Colonic mucosa (tissue), 4 donors: ENCODE results near the gene OPCML. TPM values are rescaled to one million over a fixed set of nuclear protein-coding genes. Genes with fewer than 3 reads are reported as not detected.

Experiments
- DNase-seq: peaks from one replicate; pipeline ENCODE4 v3.0.0-alpha.2; 2020
- H3K27ac ChIP-seq: fragments of 200-600 bp; one replicate; pipeline ENCODE4 v1.8.0; 2021
- H3K27me3 ChIP-seq: fragments of 200-600 bp; one replicate; pipeline ENCODE4 v1.8.0; 2021
- H3K36me3 ChIP-seq: fragments of 200-600 bp; one replicate; pipeline ENCODE4 v1.8.0; 2021
- H3K4me1 ChIP-seq: fragments of 200-600 bp; one replicate; pipeline ENCODE4 v1.8.0; 2021; ENCODE audit warnings: mild to moderate bottlenecking
- H3K4me3 ChIP-seq: fragments of 200-600 bp; one replicate; pipeline ENCODE4 v1.8.0; 2021
- H3K9ac ChIP-seq, 2 donors: one replicate each; pipeline ENCODE4 v1.7.0; 2013; ENCODE audit warnings: control low read depth in 2 of 2, low read depth in 2 of 2, low read length in 2 of 2
- H3K9me3 ChIP-seq: fragments of 200-600 bp; one replicate; pipeline ENCODE4 v1.8.0; 2021
- CTCF ChIP-seq: fragments of 200-600 bp; IDR thresholded peaks from one replicate; pipeline ENCODE4 v1.8.0; 2022; ENCODE audit warnings: antibody characterized with exemption, mild to moderate bottlenecking
- intact Hi-C: fragments of 100-400 bp; cut with DNase I; formaldehyde crosslinking; loops from one replicate; pipeline ENCODE4 v1.14.1; 2022
- total RNA-seq, 2 donors: library from RNA; stranded (reverse); fragmentation: NEBNext Ultra II Directional in 1 of 2; extraction: Animal tissue kit (Norgen Biotek cat#: 25700) in 1 of 2; gene quantifications; one replicate each; pipeline ENCODE4 v1.2.1, GENCODE V29; 2021
- donor health status: healthy.
- donor health status: DM: no; HTN: no; CAD: no.
- donor health status: DM: no; HTN: no; CAD: no.

The OPCML gene
- total RNA-seq, 2 donors from 2014 or later = 0.08 TPM; not detected in 1

GRCh38 chr11:132742929-132743328 is 789.4 kb downstream of the OPCML start:
- Histone ChIP-seq H3K9ac (no peak overlapping the region), H3K4me1 (no peaks in the 10 kb centered on the region), H3K4me3 (no peak overlapping the region), H3K27ac (no peak overlapping the region), H3K36me3 (no peaks in the 10 kb centered on the region), H3K27me3 (no peaks in the 10 kb centered on the region), H3K9me3 (no peaks in the 10 kb centered on the region)
- no peak for TF ChIP-seq CTCF
- no peak for DNase-seq
- intact Hi-C loops = no loop called here

DNA sequence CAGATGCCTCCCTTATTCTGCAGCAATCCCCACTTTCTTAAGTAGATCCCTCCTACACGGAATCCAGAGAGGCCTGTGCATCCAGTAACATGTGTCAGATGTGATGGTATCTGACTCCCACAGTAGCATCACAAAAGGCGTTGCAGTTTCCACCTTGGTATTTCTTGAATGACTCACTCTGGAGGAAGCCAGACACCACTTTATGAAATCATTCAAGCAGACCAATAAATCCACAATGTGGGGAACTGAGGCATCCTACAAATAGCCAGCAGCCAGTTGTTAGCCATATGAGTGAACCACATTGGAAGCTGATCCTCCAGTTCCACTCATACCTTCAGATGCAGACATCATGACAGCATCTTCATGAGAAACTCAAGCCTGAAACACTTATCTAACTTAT is 798.1 kb downstream of the OPCML start:
- Histone ChIP-seq H3K4me1 (no peaks in the 10 kb centered on the region), H3K9ac (no peak overlapping the region), H3K4me3 (no peak overlapping the region), H3K9me3 (no peaks in the 10 kb centered on the region), H3K27me3 (no peaks in the 10 kb centered on the region), H3K27ac (no peak overlapping the region), H3K36me3 (no peaks in the 10 kb centered on the region)
- no peak for TF ChIP-seq CTCF
- no peak for DNase-seq
- intact Hi-C loops = no loop called here

DNA sequence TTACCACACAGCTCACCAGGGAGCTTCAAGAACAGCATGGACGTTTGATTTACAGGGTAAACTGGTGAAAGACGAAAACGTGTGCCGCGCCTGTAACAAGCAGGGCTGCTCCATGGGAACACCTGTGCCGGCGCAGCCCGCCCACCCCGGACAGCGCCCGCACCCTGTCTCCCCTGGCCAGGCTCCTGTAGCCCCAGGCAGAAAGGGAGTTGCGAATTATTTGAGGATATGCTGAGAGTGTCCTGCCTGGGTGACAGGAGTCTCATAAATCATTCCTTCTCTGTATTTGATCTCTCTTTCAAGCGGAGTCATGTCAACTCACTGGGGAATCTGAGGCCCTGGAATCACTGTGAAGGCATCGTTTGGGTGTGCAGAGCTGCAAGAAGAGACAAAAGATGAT is 804.3 kb downstream of the OPCML start:
- TF ChIP-seq CTCF = no peak
- Histone ChIP-seq H3K27me3 (no peaks in the 10 kb centered on the region), H3K4me1 (no peaks in the 10 kb centered on the region), H3K36me3 (no peaks in the 10 kb centered on the region), H3K9ac (no peak overlapping the region), H3K9me3 (no peaks in the 10 kb centered on the region), H3K4me3 (no peak overlapping the region), H3K27ac (no peak overlapping the region)
- intact Hi-C loops = no loop called here
- no peak for DNase-seq

GRCh38 chr11:132721526-132721925 is 810.8 kb downstream of the OPCML start:
- DNase-seq = no peak
- intact Hi-C loops = no loop called here
- H3K36me3 ChIP-seq = no peaks in the 10 kb centered on the region
- H3K4me1 ChIP-seq = no peaks in the 10 kb centered on the region
- H3K27me3 ChIP-seq = no peaks in the 10 kb centered on the region
- no peak overlapping the region for H3K4me3 ChIP-seq
- TF ChIP-seq CTCF = no peak
- no peaks in the 10 kb centered on the region for H3K9me3 ChIP-seq
- no peak overlapping the region for H3K9ac ChIP-seq
- no peak overlapping the region for H3K27ac ChIP-seq

DNA sequence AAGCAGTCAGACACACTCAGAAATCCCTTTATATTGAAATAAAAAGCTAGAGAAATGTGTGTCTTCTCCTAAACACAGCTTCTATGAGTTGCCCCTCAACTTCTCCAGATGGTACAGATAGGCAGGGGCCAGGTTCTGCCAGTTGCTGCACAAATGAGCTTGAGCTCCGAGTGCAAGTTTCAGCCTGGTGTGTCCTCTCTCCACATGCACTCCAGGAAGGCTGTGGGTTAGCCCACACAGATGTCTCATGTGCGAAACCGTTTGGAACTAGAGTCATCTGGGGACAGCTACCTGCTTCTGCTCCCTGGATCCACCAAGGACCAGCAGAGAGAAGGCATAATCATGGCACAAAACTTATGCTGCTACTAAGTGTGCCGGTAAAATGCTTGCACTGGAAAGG is 812.6 kb downstream of the OPCML start:
- no peak for TF ChIP-seq CTCF

More for the DNA sequence above, 812.6 kb downstream of the OPCML start:
- no peak overlapping the region for H3K4me3 ChIP-seq
- no peak overlapping the region for H3K9ac ChIP-seq
- no peaks in the 10 kb centered on the region for H3K36me3 ChIP-seq
- no peaks in the 10 kb centered on the region for H3K4me1 ChIP-seq
- no peak overlapping the region for H3K27ac ChIP-seq
- no peak for DNase-seq
- H3K9me3 ChIP-seq = no peaks in the 10 kb centered on the region
- H3K27me3 ChIP-seq = no peaks in the 10 kb centered on the region
- intact Hi-C loops = no loop called here
